Kidney tubule cell (primary cell): ENCODE results near the gene HAP1.

Experiments used
- DNase-seq: peaks from one replicate; pipeline ENCODE4 v3.0.0-alpha.2; 2018; ENCODE audit warnings: low spot score

HAP1 gene

DNA sequence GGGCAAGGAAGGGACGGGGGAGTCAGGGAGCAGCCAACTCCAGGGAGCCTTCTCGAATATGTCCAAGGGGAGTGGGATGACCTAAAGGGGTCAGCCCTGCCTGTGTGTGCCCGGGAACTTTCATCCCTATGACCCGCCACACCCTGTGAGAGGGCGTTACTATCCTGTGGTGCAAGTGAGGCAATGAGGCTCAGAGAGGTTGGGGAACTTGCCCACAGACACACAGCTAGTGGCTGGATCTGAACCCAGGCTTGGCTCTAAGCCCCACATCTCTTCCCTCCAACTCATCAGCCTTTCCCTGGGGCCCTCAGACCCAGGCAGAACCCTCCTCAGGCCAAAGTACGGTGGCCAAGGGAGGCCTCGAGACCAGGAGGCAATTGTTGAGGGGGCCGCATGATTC, 28.9 kb upstream of the HAP1 start:
- DNase-seq, result no peak

DNA sequence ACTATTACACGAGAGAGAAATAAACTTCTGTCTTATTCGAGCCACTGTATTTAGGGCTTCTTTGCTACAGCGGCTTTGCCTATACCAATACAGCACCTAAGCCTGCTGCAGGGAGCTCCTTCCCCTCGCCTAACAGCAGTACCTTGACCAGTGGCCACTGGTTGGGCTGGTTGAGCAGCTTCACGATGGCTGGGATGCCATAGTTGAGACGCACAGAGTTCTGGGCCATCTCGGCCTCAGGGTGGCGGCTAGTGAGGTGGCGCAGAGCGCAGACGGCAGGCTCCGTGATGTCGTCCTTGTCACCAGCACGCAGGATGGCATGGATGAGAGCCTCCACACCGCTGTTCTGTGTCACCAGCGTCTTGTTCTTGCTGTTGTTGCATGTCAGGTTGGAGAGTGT, 28.4 kb upstream of the HAP1 start:
- DNase-seq, result no peak

DNA sequence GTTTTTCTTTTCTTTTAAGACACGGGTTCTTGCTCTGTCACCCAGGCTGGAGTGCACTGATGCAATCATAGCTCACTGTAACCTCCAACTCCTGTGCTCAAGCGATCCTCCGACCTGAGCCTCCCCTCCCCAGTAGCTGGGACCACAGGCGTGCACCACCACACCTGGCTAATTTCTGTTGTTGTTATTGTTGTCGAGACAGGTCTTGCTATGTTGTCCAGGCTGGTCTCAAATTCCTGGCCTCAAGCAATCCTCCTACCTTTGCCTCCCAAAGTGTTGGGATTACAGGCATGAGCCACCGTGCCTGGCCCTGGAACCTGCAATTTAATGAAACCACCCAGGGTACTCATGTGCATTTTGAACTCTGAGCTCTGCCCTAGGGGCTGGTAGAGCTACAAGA, 27.9 kb upstream of the HAP1 start:
- no peak for DNase-seq

DNA sequence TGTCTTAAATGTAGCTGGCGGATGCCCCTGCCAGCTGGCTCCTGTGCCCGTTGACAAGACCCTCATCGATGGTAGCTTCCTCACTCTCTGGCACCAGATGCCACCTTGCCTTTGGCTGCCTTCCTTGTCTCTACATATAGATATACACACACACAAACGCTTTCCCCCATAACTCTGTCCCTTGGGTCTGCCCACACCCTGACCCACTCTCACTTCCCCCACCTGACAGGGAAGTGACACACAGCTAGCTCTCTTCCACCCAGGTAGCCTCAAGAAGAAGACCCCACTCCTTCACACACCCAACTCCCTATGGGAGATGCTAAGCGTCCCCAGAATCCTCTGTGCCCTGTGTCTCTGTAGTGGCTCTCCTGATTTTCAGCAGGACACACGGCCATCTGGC, 26.4 kb upstream of the HAP1 start:
- no peak for DNase-seq

DNA sequence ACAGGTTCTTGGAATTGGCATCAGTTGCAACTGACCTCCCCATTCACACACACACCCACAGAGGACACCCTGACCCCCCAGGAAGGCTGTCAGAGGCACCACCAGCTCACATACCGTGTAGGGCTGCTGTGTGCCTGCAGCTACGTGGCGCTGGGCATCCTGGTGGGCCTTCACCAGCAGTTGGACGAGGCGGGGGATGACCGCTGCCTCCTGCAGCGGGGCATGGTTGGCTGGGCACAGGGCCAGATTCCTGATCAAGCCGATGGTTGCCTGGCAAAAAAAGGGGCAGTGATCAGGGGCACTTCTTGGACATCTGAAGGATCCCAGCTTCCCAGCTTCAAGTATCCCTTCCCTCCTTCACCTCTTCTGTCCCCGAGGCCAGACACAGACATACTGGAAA, 24.2 kb upstream of the HAP1 start:
- no peak for DNase-seq

DNA sequence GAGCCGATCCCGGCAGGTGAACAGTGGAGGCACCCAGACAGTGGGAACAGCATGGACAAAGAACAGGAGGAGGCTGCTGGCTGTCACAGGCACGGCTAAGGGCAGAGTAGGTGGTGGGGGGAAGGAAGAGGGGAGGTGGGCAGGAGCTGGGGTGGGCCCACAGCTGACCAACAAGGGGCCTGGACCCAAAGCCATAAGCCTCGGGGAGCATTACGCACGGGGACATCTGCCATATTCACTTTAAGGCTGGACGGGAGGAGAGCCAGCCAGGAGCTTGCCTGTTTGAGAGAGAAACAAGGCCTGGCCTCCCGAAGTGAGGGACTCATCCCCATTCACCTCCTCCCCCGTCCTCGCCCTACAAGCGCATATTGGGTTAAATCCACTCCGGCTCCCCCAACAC, 19.6 kb upstream of the HAP1 start:
- no peak for DNase-seq

DNA sequence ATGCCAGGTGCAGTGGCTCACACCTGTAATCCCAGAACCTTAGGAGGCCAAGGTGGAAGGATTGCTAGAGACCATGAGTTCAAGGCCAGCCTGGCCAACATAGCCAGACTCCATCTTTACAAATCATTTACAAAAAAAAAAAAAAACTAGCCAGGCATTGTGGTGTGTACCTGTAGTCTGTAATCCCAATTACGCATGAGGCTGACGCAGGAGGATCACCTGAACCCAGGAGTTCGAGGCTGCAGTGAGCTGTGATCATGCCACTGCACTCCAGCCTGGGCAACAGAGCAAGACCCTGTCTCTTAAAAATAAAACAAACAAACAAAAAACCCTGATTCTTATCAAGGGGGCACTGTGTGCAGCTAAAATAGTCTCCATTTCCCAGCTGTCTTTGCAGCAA, 16.8 kb upstream of the HAP1 start:
- DNase-seq, result no peak

DNA sequence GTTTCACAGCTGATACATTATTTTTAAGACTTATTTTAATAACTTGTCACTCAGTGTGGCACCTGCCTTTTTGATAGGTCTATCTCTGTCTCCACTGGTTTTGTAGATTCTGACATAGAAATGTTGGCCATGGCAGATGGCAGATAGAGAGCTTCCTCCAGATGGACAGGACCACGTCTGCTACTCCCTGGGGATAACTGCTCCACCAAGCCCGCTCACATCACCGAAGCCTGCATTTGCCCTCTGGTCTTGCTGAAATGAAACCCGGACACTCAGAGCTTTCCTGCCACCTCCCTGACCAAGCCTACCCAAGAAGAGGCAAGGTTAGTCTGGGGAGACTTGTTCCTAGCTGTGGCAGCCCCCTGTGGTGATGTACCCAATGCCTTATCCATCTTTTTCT, 16.4 kb upstream of the HAP1 start:
- DNase-seq, result no peak

DNA sequence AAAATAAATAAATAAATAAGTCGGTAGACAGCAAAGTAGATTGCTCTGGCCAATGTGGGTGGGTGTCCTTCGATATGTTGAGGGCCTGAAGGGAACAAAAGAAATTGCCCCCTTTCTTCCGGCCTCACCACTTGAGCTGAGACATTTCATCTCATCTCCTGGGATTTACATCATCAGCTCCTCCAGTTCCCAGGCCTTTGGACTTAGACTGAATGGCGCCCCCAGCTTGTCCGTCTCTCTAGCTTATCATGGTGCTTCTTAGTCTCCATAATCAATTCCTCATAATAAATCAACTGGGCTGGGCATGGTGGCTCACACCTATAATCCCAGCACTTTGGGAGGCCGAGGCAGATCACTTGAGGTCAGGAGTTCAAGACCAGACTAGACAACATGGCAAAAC, 13.8 kb upstream of the HAP1 start:
- peak; percentile 28 for DNase-seq

DNA sequence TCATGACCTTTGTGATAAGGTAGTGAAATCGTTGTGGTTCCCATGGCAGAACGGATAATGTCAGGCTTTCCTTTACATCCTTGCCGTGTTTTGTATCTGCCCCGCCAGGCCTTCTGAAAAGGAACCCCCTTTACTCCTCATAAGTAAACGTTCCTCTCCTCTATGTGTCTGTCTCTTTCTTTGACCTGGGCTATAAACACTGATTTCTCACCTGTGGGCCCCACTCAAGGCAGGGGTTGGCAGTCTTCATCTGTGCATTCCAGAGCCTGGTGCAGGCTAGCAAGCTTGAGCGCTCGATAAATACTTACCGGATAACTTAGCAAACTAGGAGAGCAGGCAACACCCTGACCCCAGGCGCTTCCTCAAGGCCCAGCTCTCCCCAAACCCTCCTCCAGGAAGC, 7.3 kb upstream of the HAP1 start:
- no peak for DNase-seq

DNA sequence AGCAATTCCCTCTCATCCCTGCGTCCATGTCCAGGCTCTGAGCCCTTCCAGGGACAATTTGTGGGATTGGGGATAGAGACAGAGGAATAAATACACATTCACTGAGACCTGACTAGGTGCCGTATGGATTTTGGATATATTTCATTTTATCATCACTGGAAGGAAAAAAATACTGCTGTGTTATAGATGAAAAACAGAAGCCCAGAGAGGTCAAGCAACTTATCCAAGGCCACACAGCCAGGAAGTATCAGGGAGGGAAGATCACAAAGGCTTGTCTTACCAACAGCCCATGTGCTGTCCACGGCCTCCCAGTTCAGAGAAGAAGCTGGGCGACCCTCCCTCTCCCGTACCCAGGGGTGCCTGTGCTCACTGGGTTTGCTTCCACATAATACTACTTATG, 6.1 kb upstream of the HAP1 start:
- DNase-seq, result no peak

DNA sequence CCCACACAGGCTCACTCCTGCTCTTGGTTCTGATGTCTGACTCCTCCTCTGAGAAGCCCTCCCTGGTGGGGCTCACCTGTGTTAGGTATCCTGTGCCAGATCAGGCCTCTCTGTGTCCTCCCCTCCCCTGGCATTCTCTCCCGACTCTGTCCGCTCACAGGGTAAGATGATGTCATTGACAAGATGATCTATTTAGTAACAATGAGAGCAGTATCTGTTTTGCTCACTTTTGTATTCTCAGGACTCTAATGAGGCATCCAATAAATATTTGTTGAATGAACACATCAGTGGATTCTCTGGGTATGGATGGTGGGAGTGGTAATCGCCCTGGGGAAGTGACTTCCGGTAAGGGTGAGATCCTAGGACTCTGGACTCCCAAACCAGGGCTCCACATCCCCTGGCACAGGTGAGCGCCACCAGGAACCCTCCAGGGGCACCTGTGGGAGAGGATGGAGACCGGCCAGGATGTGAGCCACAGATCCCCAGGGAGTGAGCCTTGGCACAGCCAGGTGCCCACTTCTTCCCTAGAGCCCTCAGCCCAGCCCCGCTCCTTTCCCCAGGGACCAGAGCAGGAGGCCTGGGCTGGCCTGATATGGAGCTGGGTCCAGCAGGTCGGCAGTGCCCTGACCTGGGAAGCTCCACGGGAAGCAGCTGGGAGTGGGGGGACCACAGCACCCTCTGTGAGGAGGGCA, 5.4 kb upstream of the HAP1 start:
- DNase-seq, result peak; percentile 94

DNA sequence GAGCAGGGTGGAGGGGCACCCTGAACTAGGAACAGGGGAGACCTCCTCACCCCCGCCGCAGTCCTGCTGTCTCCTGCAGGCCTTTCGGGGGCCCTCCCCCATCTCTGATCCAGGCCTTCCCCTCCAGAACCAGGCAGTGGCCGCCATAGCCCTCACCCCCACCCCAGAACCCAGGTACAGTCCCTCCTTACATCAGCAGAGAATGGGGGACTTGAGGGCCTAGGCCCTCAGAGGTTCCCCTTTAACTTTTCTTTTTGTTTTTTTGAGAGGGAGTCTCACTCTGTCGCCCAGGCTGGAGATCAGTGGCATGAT, 4.3 kb upstream of the HAP1 start:
- no peak for DNase-seq

DNA sequence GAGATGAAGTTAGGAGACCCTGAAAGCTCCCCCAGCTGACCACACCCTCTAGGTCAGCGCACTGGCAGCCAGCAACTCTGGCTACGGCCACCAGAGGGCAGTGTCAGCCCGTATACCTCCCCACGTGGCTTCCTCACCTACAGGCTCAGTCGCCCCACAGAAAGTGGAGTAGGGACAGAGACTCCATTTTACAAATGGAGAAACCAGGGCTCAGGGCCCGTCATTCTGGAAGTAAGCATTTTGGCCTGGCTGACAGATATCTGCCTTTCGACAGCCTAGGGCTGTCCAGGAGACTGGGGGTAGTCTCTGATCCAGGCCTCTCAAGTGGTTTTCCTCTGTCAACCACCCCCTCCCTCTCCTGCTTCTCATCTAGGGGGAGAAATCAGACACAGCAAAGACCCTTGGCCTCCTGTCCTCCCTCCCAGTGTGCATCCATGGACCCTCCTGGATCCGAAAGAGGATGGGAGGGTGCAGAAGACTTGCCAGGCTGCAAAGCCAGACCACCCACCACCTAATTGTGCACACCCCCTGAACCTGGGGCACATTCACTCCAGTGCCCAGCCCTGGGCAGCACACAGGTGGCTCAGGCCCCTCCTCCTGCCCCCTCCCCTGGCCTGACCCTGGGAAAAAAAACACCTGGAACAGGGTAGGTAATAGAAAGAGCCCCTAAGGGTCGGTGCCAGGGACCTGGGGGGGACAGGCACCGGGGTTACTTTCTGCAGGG, 3.8 kb upstream of the HAP1 start:
- DNase-seq, result peak; percentile 83

DNA sequence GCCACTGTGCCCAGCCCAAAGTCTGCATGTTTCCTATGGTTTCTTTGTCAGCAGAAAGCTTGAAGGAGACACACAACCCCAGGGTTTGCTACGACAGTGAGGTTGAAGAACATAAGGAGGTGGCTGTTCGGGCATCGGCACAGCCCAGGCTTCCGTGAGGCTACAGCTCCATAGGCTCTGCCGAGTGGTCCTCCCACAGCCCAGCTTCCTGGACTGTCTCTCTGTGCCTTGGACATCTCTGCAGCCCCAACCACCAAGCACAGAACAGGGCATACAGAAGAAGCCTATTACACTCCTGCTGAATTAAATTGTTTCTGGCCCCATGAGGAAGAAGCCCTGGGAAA, 3.2 kb upstream of the HAP1 start:
- no peak for DNase-seq

DNA sequence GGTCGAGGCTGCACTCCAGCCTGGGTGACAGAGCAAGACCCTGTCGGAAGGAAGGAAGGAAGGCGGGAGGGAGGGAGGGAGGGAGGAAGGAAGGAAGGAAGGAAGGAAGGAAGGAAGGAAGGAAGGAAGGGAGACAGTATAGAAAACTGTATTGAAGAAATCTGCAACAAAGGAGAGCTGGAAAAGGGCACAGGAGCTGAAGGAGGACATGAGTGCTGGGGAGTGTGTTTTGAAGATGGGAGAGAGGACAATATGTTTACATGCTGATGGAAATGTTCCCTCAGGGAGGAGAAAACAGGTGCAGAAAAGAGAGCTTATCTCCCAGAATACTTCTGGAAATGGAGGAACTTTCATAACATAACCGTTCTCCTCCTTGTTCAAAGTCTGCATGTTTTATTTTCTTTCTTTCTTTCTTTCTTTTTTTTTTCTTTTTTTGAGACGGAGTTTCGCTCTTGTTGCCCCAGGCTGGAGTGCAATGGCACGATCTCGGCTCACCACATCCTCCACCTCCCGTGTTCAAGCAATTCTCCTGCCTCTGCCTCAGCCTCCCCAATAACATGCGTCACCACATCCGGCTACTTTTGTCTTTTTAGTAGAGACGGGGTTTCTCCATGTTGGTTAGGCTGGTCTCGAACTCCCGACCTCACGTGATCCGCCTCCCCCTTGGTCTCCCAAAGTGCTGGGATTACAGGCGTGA, 2.7 kb upstream of the HAP1 start:
- DNase-seq, result no peak

DNA sequence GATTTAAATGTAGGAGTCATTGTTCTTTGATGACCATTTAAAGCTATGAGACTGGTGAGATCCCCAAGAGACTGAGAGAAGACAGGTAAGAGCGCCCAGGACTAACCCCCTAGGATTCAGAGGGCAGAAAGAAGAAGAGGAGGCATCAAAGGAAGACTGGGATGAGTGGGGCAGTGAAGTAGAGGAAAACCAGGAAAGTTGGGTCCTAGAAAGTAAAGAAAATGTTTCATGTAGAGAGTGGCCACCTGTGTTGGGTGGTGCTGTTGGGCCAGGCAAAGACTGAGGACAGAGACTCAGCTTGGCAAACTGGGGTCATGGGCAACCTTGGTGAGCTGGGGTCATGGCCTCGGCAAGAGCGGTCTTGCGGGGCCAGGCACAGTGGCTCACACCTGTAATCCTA, 1.3 kb upstream of the HAP1 start:
- DNase-seq, result no peak

DNA sequence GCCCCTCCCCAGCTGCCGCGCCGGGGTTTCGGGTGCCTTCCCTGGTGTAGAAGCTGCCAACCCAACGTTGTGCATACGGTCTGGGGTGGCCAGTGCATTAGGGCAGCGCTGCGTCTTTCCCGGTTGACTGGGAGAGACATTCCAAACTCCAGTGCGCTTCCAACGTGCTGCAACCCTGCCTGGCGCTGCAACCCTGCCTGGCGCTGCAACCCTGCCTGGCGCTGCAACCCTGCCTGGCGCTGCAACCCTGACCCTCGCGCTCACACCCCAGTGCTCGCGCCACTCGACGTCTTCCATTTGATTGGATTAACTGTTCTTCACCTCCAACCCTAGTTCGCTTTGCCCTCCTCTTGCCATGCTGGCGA, 488 bp upstream of the HAP1 start:
- no peak for DNase-seq

DNA sequence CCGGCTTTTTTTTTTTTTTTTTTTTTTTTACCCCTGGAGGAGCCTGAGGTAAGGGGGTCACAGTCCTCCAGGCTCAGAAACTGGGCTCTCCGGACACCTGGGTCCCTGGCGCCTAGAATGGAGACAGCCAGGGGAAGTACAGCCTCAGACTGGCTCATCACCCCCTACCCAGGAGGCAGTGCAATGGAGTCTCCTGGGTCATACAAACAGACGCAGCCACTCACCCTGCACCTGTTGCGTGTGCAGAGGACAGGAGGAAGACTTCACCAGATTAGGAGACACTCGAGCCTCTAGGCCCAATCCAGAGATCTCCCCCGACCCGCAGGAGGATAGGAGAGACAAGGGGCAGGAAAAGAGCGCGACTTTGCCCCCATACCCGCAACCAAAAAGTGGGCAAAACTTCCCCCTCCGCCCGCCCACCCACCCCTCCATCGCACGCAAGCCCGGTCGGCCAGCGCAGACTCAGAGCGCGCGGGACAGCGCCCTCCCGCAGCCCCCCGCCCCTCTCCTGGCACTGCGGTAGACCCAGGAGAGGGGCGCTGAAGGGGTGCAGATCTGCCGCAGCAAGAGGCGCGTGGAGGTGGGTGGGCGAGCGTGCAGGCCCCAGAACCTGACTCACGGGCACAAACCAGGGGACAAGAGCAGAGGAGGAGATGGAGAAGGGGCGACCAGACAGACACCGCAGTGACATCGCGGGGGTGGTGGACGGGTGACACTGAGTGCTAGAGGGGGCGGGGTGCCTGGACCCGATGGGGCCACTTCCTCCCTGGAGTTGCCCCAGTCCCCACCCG, 900 bp downstream of the HAP1 start:
- no peak for DNase-seq

DNA sequence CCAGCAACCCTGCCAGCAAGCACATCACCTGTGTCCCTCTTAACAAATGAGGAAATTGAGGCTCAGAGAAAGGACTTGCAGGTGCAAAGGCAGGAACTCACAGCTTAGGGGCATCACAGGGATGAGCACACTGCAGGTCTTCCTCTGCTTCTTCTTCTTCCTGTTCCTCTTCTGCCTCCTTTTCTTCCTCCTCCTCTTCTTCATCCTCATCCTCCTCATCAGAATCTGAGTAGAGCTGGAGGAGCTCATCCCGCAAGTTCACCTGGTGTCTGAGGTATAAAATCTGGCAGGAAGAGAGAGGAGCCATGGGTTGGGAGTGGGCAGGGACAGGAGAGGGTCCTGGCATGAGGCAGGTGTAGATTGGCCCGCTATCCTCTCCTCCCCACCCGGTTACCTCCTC, 2.6 kb downstream of the HAP1 start:
- DNase-seq, result no peak

DNA sequence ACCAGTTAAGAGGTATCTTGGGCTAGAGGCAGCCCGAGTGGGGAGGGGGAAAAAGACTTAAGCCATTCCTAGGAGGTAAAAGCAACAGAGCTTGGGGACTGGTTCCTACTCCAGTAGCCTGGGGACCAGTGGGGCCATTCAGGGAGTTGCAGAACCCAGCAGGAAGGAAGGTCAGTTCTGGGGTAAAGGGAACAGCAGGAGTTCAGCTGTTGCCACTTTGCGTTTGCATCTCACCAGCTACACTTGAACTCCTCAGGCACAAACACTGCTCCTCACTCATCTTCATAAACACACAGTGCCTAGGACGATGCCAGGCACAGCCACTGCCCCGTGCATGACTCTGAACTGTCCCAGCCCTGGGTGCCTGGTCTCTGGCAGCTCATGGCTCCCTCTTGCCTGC, 4.0 kb downstream of the HAP1 start:
- no peak for DNase-seq

DNA sequence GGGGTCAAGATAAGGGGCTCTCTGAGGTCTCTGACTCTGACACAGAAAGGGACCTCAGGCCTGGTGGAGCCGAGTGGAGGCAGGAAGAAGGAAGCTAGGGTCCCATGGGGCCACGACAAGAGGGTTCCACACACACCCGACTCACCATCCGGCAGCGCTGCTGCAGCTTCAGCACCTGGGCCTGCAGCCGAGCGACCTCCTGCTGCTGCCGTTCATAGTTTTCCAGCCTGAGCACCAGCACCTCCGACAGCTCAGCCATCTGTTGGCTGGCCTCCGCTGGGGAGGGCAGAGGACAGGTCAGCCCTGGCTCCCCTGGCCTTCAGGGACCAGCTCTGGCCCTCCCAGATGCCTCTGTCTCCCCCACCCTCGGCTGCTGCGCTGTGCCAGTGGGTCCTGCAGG, 6.4 kb downstream of the HAP1 start:
- no peak for DNase-seq

DNA sequence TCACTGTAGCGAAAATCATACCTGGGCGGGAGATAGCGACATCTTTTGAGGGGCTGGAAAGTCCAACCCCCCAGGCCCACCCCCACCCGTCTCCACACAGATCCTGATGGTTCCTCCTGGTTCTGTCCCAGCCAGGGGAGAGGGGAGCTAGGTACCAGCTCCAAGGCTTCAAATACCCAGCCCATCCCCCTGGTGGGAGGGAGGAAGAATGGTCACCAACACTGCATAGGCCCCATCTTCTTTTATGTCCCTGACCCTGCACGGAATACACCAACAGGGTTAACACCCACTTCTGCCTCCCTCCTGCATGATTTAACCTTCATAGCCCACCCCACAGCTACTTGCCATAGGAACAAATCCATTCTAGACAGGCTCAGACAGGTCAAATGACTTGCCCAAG, 9.3 kb downstream of the HAP1 start:
- DNase-seq, result no peak
